Peyer's patch (tissue), 4 donors: ENCODE data around the gene AIG1.

ENCODE experiments used
- POLR2A ChIP-seq, 2 donors: fragments of 450-650 bp; IDR thresholded peaks; one replicate each; pipeline ENCODE4 v1.5.1; 2017; ENCODE audit warnings: antibody characterized with exemption in 2 of 2, mild to moderate bottlenecking in 2 of 2, moderate library complexity in 2 of 2
- TF ChIP-seq, protein P1 (sequence below), 6 experiments: fragments of 450-650 bp in 4 of 6; fragments of 200-600 bp in 2 of 6; sonication (generic) in 1 of 6; IDR thresholded peaks; one replicate each; pipeline ENCODE4 v1.5.1; 2017 to 2019; ENCODE audit warnings: antibody characterized with exemption in 6 of 6, mild to moderate bottlenecking in 3 of 6, moderate library complexity in 1 of 6

- TF ChIP-seq, protein P1, sequence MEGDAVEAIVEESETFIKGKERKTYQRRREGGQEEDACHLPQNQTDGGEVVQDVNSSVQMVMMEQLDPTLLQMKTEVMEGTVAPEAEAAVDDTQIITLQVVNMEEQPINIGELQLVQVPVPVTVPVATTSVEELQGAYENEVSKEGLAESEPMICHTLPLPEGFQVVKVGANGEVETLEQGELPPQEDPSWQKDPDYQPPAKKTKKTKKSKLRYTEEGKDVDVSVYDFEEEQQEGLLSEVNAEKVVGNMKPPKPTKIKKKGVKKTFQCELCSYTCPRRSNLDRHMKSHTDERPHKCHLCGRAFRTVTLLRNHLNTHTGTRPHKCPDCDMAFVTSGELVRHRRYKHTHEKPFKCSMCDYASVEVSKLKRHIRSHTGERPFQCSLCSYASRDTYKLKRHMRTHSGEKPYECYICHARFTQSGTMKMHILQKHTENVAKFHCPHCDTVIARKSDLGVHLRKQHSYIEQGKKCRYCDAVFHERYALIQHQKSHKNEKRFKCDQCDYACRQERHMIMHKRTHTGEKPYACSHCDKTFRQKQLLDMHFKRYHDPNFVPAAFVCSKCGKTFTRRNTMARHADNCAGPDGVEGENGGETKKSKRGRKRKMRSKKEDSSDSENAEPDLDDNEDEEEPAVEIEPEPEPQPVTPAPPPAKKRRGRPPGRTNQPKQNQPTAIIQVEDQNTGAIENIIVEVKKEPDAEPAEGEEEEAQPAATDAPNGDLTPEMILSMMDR (IDR thresholded peaks at IDR 0.05): peak in 4 of 6 experiments; percentile 5 to 14 (median 8)
- peak; percentile 54 to 73 for TF ChIP-seq POLR2A (IDR thresholded peaks at IDR 0.05)
These were observed 309 bp upstream of the AIG1 start for GRCh38 chr6:143060354-143060805.
